ENCODE data around the gene NFKBIA.
A peak's percentile ranks its signal among the peaks of the same experiment; 100 is the strongest.

DNA sequence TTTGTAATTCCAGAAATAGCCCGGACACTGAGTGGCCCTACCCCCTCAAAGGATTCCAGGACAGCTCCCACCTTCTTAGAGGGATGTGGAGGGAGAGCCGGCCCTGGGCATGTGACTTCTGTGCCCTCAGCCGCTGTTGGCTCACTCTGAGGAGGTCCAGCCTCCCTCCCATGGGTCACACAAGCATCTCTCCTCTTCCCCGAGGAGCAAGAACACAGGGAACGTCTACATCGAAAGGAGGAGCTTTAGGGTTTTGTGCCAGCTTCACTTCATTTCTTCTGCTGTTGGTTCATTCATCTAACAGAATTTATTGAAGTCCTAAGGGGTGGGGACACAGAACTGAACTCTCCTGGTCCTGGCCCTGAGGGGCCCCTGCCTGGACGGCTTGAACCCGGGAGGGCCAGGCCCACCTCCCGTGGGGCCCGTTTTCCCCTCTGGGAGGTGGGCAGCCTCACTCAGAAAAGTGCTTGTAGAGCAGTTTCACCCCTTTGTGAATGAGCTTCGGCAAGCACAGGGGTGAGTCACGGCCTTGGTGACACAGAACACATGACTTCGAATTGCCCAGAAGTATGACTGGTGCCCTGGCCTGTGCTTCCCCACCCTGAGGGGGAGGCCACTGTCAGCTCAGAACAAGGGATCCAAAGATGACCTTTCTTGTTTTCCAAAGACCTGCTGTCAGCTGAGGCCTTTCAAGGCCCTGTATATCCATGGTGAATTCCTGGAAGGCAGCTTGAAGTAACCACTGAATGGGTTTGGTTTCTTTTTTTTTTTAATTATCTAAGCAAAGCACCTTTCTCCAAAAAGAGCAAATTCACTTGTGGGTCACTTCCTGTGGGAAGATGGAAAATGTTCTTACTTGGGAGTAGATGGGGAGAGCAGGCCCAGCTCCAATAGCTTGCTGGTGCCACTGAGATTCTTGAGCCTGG is 39.2 kb downstream of the NFKBIA start:
- TF ChIP-seq CTCF (IDR thresholded peaks at IDR 0.05) (no peak), POLR2AphosphoS5 (IDR thresholded peaks at IDR 0.05) (peak in 2 of 3 donors; percentile 32 to 48)

Measured in transverse colon (tissue), 4 donors.